SW 1271 (cell line): ENCODE measurements around the gene PARD3B.

Source experiments
- DNase-seq, 2 experiments: peaks; one replicate each; lab custom pipeline; 2025; lab: John Stamatoyannopoulos, UW

PARD3B gene

GRCh38 chr2:205273627-205274026 is 728.4 kb downstream of the PARD3B start:
- no peak for DNase-seq

- DNase-seq = no peak
These were observed 729.5 kb downstream of the PARD3B start for GRCh38 chr2:205274801-205275200.

- DNase-seq = no peak
These were observed 731.0 kb downstream of the PARD3B start for GRCh38 chr2:205276116-205276777.

GRCh38 chr2:205280596-205281236 is 735.4 kb downstream of the PARD3B start:
- DNase-seq = no peak

GRCh38 chr2:205283736-205284270 is 738.5 kb downstream of the PARD3B start:
- DNase-seq = no peak

- no peak for DNase-seq
These were observed 739.1 kb downstream of the PARD3B start for GRCh38 chr2:205284334-205284733.

- DNase-seq = no peak
These were observed 742.0 kb downstream of the PARD3B start for GRCh38 chr2:205287316-205287715.

- no peak for DNase-seq
These were observed 743.4 kb downstream of the PARD3B start for GRCh38 chr2:205288686-205289085.

- no peak for DNase-seq
These were observed 745.0 kb downstream of the PARD3B start for GRCh38 chr2:205290299-205290698.

- DNase-seq = no peak
These were observed 747.5 kb downstream of the PARD3B start for GRCh38 chr2:205292665-205293295.

GRCh38 chr2:205293559-205293958 is 748.3 kb downstream of the PARD3B start:
- DNase-seq = no peak

GRCh38 chr2:205296959-205297358 is 751.7 kb downstream of the PARD3B start:
- no peak for DNase-seq

- DNase-seq = no peak
These were observed 752.1 kb downstream of the PARD3B start for GRCh38 chr2:205297368-205297767.

GRCh38 chr2:205297846-205298245 is 752.6 kb downstream of the PARD3B start:
- no peak for DNase-seq

- DNase-seq = no peak
These were observed 765.9 kb downstream of the PARD3B start for GRCh38 chr2:205311201-205311600.

GRCh38 chr2:205321231-205321630 is 776.0 kb downstream of the PARD3B start:
- no peak for DNase-seq

- no peak for DNase-seq
These were observed 778.7 kb downstream of the PARD3B start for GRCh38 chr2:205323929-205324328.

GRCh38 chr2:205324355-205324754 is 779.1 kb downstream of the PARD3B start:
- DNase-seq = no peak

GRCh38 chr2:205333351-205333750 is 788.1 kb downstream of the PARD3B start:
- DNase-seq = no peak

GRCh38 chr2:205337274-205337673 is 792.0 kb downstream of the PARD3B start:
- DNase-seq = no peak

GRCh38 chr2:205338156-205338555 is 792.9 kb downstream of the PARD3B start:
- no peak for DNase-seq

- no peak for DNase-seq
These were observed 797.8 kb downstream of the PARD3B start for GRCh38 chr2:205343103-205343502.

- no peak for DNase-seq
These were observed 801.4 kb downstream of the PARD3B start for GRCh38 chr2:205346649-205347048.
